SK-N-MC (cell line): ENCODE measurements around the gene OPRD1.
A peak's percentile ranks its signal among the peaks of the same experiment; 100 is the strongest.
"Not testable (repeated sequence)": the region's sequence is repeated elsewhere in the genome, so short reads cannot be mapped to it uniquely, and the experiment has no call there.

Experiments
- DNase-seq: peaks from one replicate; pipeline ENCODE4 v3.0.0-alpha.2; 2011; ENCODE audit warnings: low read depth, low spot score
- H3K27ac ChIP-seq: fragments of 200-600 bp; sonication (generic); 2 replicates; pipeline ENCODE4 v1.5.1; 2016; ENCODE audit warnings: mixed run types
- H3K36me3 ChIP-seq: fragments of 200-600 bp; sonication (generic); 2 replicates; pipeline ENCODE4 v1.6.1; 2017; ENCODE audit warnings: antibody characterized with exemption, low read length, mixed read lengths; ENCODE audit not compliant: insufficient read depth
- H3K4me3 ChIP-seq: fragments of 200-600 bp; sonication (generic); 2 replicates; pipeline ENCODE4 v1.5.1; 2016
- H3K9ac ChIP-seq: fragments of 200-600 bp; sonication (generic); 2 replicates; pipeline ENCODE4 v1.8.0; 2017; ENCODE audit warnings: mixed run types, mixed read lengths; ENCODE audit not compliant: insufficient read length
- H3K9me3 ChIP-seq: fragments of 200-600 bp; sonication (generic); 2 replicates; pipeline ENCODE4 v1.6.1; 2017; ENCODE audit warnings: low read depth, mild to moderate bottlenecking, antibody characterized with exemption, low read length, moderate library complexity, mixed read lengths
- EZH2 ChIP-seq: fragments of 200-600 bp; sonication (generic); IDR thresholded peaks from one replicate; pipeline ENCODE4 v1.6.1; 2017; ENCODE audit warnings: antibody characterized with exemption
- FOXP2 ChIP-seq: optimal IDR thresholded peaks from 2 replicates; pipeline ENCODE3; 2011; ENCODE audit warnings: mild to moderate bottlenecking, moderate library complexity; ENCODE audit not compliant: insufficient read depth; ENCODE audit errors: extremely low read length, control extremely low read depth
- POLR2AphosphoS5 ChIP-seq: IDR thresholded peaks from 2 replicates; pipeline ENCODE4 v1.6.1; 2012; ENCODE audit warnings: mild to moderate bottlenecking, low read depth, low read length, borderline replicate concordance

Gene OPRD1

GRCh38 chr1:28811766-28812668 is at the start of gene OPRD1:
Gene OPRD1, plus strand, starts transcription at chr1:28812170. Its CDS starts 214 bp downstream, at chr1:28812384.
- Histone ChIP-seq H3K9me3 (no peaks in the 10 kb centered on the region), H3K27ac (no peak within 1 kb of the TSS), H3K36me3 (no peaks in the 10 kb centered on the region), H3K4me3 (peak within 1 kb of the TSS; percentile 40; the same call in 1 of the 2 replicates), H3K9ac (no peak within 1 kb of the TSS)
- DNase-seq, result no peak
- no peak for TF ChIP-seq FOXP2

GRCh38 chr1:28766532-28767183 is 45.3 kb upstream of the OPRD1 start:
- peaks cover 67% of the 10 kb centered on the region for H3K36me3 ChIP-seq
- H3K9me3 ChIP-seq, result no peaks in the 10 kb centered on the region
- no peak overlapping the region for H3K9ac ChIP-seq
- no peak for TF ChIP-seq POLR2AphosphoS5
- TF ChIP-seq FOXP2, result no peak
- TF ChIP-seq EZH2, result no peak
- no peak overlapping the region for H3K4me3 ChIP-seq
- H3K27ac ChIP-seq, result no peak overlapping the region
- DNase-seq, result no peak

GRCh38 chr1:28770601-28771165 is 41.3 kb upstream of the OPRD1 start:
- H3K9ac ChIP-seq, result no peak overlapping the region
- H3K36me3 ChIP-seq, result peaks cover 72% of the 10 kb centered on the region
- TF ChIP-seq POLR2AphosphoS5 (no peak), FOXP2 (no peak), EZH2 (no peak)
- H3K4me3 ChIP-seq, result no peak overlapping the region
- DNase-seq, result no peak
- H3K9me3 ChIP-seq, result no peaks in the 10 kb centered on the region
- H3K27ac ChIP-seq, result no peak overlapping the region

DNA sequence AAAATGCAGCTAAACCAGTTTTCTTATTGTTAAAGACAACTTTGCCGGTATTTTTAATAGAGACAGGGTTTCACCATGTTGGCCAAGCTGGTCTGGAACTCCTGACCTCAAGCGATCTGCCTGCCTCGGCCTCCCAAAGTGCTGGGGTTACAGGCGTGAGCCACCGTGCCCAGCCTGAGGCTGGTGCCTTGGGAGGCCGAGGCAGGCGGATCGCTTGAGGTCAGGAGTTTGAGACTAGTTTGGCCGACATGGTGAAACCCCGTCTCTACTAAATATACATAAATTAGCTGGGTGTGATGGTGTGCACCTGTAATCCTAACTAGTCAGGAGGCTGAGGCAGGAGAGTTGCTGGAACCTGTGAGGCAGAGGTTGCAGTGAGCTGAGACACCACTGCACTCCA is 40.0 kb upstream of the OPRD1 start:
- not testable (repeated sequence) for H3K4me3 ChIP-seq, DNase-seq, H3K9ac ChIP-seq, H3K9me3 ChIP-seq
- Histone ChIP-seq H3K36me3 (peaks cover 61% of the 10 kb centered on the region), H3K27ac (0 out of 2 replicates have a peak overlapping the region, but pooled peaks have one; percentile 30)

DNA sequence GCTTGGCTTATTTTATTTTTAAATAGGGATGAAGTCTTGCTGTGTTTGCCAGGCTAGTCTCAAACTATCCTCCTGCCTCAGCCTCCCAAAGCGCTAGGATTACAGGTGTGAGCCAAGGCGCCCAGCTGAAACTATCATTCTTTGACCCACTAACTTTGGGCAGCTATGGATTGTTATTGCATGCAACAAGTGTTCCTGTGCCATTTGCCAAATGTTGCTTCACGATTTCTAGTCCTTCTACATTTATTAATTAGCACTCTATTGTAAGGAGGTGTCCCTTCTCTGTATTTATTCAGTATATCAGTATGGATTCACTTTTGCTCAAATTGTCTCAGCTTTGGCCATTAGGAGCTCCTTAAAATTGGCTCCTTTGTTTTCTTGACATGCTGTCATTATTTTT is 38.9 kb upstream of the OPRD1 start:
- Histone ChIP-seq H3K27ac (no peak overlapping the region), H3K9me3 (no peaks in the 10 kb centered on the region), H3K4me3 (no peak overlapping the region), H3K9ac (no peak overlapping the region), H3K36me3 (peaks cover 55% of the 10 kb centered on the region)
- TF ChIP-seq POLR2AphosphoS5 (no peak), EZH2 (no peak), FOXP2 (no peak)
- DNase-seq, result no peak

GRCh38 chr1:28775121-28775942 is 36.6 kb upstream of the OPRD1 start:
- Histone ChIP-seq H3K9me3 (no peaks in the 10 kb centered on the region), H3K9ac (no peak overlapping the region), H3K36me3 (peaks cover 34% of the 10 kb centered on the region), H3K4me3 (no peak overlapping the region), H3K27ac (no peak overlapping the region)
- no peak for DNase-seq
- peak; percentile 9; the same call in 1 of the 2 replicates for TF ChIP-seq POLR2AphosphoS5
- no peak for TF ChIP-seq FOXP2

GRCh38 chr1:28776341-28776740 is 35.6 kb upstream of the OPRD1 start:
- Histone ChIP-seq H3K27ac (no peak overlapping the region), H3K36me3 (peaks cover 23% of the 10 kb centered on the region), H3K4me3 (no peak overlapping the region), H3K9ac (no peak overlapping the region), H3K9me3 (no peaks in the 10 kb centered on the region)
- DNase-seq, result no peak
- TF ChIP-seq POLR2AphosphoS5, result no peak
- no peak for TF ChIP-seq EZH2
- TF ChIP-seq FOXP2, result no peak

- Histone ChIP-seq H3K4me3 (no peak overlapping the region), H3K9ac (no peak overlapping the region), H3K27ac (no peak overlapping the region), H3K36me3 (peaks cover 9% of the 10 kb centered on the region), H3K9me3 (no peaks in the 10 kb centered on the region)
- TF ChIP-seq POLR2AphosphoS5 (peak; percentile 34; the same call in 1 of the 2 replicates), FOXP2 (no peak), EZH2 (no peak)
- no peak for DNase-seq
Measured at GRCh38 chr1:28778021-28778420, 33.9 kb upstream of the OPRD1 start.
